ENCODE results near the gene ATP13A5. TPM values are rescaled to one million over a fixed set of nuclear protein-coding genes. Genes with fewer than 3 reads are reported as not detected.

Gene ATP13A5
- total RNA-seq, 2 experiments from 2014 or later, result not detected

DNA sequence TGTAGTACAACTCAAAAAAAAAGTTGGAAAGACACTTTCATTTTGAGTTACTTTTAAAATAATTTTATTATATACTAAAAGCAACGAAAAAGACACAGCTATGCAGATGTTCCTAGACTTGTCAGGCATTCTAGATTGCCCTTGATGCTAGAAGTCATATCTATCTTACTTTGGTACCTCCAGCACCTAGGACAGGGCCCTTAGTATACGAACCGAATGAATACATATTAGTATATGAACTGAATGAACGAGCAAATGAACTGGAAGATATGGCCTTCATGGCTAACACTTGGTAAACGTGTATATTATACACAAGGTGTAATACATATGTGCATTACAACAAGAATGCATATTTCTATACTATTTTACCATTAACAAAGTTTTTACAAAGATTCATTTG, 24.1 kb downstream of the ATP13A5 start:
- no peak overlapping the region for H3K4me3 ChIP-seq (ENCODE audit: low read depth, low read length, poor library complexity, severe bottlenecking)
- DNase-seq (ENCODE audit: low spot score), result no peak
- H3K4me1 ChIP-seq (ENCODE audit: insufficient read depth, low read length, poor library complexity, severe bottlenecking), result no peaks in the 10 kb centered on the region
- H3K27ac ChIP-seq (ENCODE audit: low read depth, low read length, poor library complexity, severe bottlenecking), result no peak overlapping the region
- no peak overlapping the region for H3K4me2 ChIP-seq (ENCODE audit: low read length)
- TF ChIP-seq CTCF (conservative IDR thresholded peaks at IDR 0.05; ENCODE audit: low read length) (no peak), EZH2phosphoT487 (IDR thresholded peaks at IDR 0.05; ENCODE audit: borderline replicate concordance, low read depth, low read length) (no peak)
- no peak overlapping the region for H2AFZ ChIP-seq (ENCODE audit: low read length)
- no TSS peak for BruUV-seq (replicated peaks)
- no peaks in the 10 kb centered on the region for H3K36me3 ChIP-seq (ENCODE audit: insufficient read depth, low read length)
- no peaks in the 10 kb centered on the region; the same call in 1 of the 2 replicates for H3K9me2 ChIP-seq (ENCODE audit: insufficient read depth, low read length)
- no peaks in the 10 kb centered on the region for H3K9me3 ChIP-seq (ENCODE audit: low read length)
- no peaks in the 10 kb centered on the region for H3K79me2 ChIP-seq (ENCODE audit: insufficient read depth, low read depth, low read length)
- no peaks in the 10 kb centered on the region for H4K20me1 ChIP-seq (ENCODE audit: insufficient read depth, low read length)
- intact Hi-C loops (cut with micrococcal nuclease; ENCODE audit: unreplicated experiment), result no loop called here
- CTCF ChIA-PET (ENCODE audit: unreplicated experiment), result interaction anchor here (0.6 kb wide), 1 partner anchor 19 kb away, joined by 3 read pairs; no protein-coding TSS in a partner anchor
- POLR2A ChIA-PET, result no interaction called here

GRCh38 chr3:193350744-193351143, 27.8 kb downstream of the ATP13A5 start:
- H3K4me2 ChIP-seq (ENCODE audit: low read length), result no peak overlapping the region
- CTCF ChIA-PET (ENCODE audit: unreplicated experiment), result no interaction called here
- intact Hi-C loops (cut with micrococcal nuclease; ENCODE audit: unreplicated experiment), result no loop called here
- no peaks in the 10 kb centered on the region for H4K20me1 ChIP-seq (ENCODE audit: insufficient read depth, low read length)
- H3K9me2 ChIP-seq (ENCODE audit: insufficient read depth, low read length), result no peaks in the 10 kb centered on the region; the same call in 1 of the 2 replicates
- no TSS peak for BruUV-seq (replicated peaks)
- POLR2A ChIA-PET, result interaction anchor here (0.9 kb wide), 1 partner anchor 15 kb away, joined by 3 read pairs; no protein-coding TSS in a partner anchor
- H3K9me3 ChIP-seq (ENCODE audit: low read length), result no peaks in the 10 kb centered on the region
- no peak overlapping the region for H3K4me3 ChIP-seq (ENCODE audit: low read depth, low read length, poor library complexity, severe bottlenecking)
- no peak overlapping the region for H2AFZ ChIP-seq (ENCODE audit: low read length)
- no peak overlapping the region for H3K27ac ChIP-seq (ENCODE audit: low read depth, low read length, poor library complexity, severe bottlenecking)
- no peak for TF ChIP-seq EZH2phosphoT487 (IDR thresholded peaks at IDR 0.05; ENCODE audit: borderline replicate concordance, low read depth, low read length)
- TF ChIP-seq CTCF (conservative IDR thresholded peaks at IDR 0.05; ENCODE audit: low read length), result no peak
- H3K79me2 ChIP-seq (ENCODE audit: insufficient read depth, low read depth, low read length), result no peaks in the 10 kb centered on the region
- H3K4me1 ChIP-seq (ENCODE audit: insufficient read depth, low read length, poor library complexity, severe bottlenecking), result no peaks in the 10 kb centered on the region
- no peak for DNase-seq (ENCODE audit: low spot score)
- no peaks in the 10 kb centered on the region for H3K36me3 ChIP-seq (ENCODE audit: insufficient read depth, low read length)

DNA sequence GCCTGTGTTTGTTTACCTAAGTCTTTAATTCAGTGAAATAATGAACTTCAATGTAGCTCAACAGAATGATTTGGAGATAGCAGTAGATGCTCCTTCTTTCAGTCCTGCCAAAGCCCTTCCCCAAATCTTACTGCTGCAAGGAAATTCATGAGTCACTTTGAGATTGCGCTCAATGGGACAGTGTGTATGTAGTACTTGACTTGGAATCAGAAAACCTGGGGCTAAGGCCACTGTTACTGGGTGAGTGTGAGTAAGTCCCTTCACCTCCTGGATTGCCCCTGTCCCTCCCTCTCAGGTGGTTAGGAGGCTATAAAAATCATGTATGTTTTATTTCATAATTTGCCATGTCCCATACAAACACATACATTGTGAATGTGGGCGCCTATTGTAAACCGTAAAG, 29.9 kb downstream of the ATP13A5 start:
- Histone ChIP-seq H3K9me3 (ENCODE audit: low read length) (no peaks in the 10 kb centered on the region), H2AFZ (ENCODE audit: low read length) (no peak overlapping the region), H3K36me3 (ENCODE audit: insufficient read depth, low read length) (no peaks in the 10 kb centered on the region), H3K4me2 (ENCODE audit: low read length) (no peak overlapping the region), H3K27ac (ENCODE audit: low read depth, low read length, poor library complexity, severe bottlenecking) (no peak overlapping the region), H4K20me1 (ENCODE audit: insufficient read depth, low read length) (no peaks in the 10 kb centered on the region), H3K9me2 (ENCODE audit: insufficient read depth, low read length) (no peaks in the 10 kb centered on the region; the same call in 1 of the 2 replicates), H3K79me2 (ENCODE audit: insufficient read depth, low read depth, low read length) (no peaks in the 10 kb centered on the region), H3K4me3 (ENCODE audit: low read depth, low read length, poor library complexity, severe bottlenecking) (no peak overlapping the region), H3K4me1 (ENCODE audit: insufficient read depth, low read length, poor library complexity, severe bottlenecking) (no peaks in the 10 kb centered on the region)
- DNase-seq (ENCODE audit: low spot score), result no peak
- no TSS peak for BruUV-seq (replicated peaks)
- intact Hi-C loops (cut with micrococcal nuclease; ENCODE audit: unreplicated experiment), result loop anchor here (5.0 kb wide), 1 partner anchor 576 kb away; no protein-coding TSS in a partner anchor
- ChIA-PET CTCF (ENCODE audit: unreplicated experiment) (no interaction called here), POLR2A (no interaction called here)
- TF ChIP-seq EZH2phosphoT487 (IDR thresholded peaks at IDR 0.05; ENCODE audit: borderline replicate concordance, low read depth, low read length), result no peak
- no peak for TF ChIP-seq CTCF (conservative IDR thresholded peaks at IDR 0.05; ENCODE audit: low read length)
